ENCODE measurements around the gene NAALADL2. TPM values are rescaled to one million over a fixed set of nuclear protein-coding genes. Genes with fewer than 3 reads are reported as not detected.

Gene NAALADL2
- polyA plus RNA-seq, 3 donors = not detected

- no peak for TF ChIP-seq CTCF (IDR thresholded peaks at IDR 0.05)
- Histone ChIP-seq H3K4me1 (ENCODE audit: control insufficient read depth in 1 of 2, insufficient read depth in 2 of 2, low read length in 2 of 2) (no peaks in the 10 kb centered on the region), H3K9me3 (replicated peaks in 1 of 2; ENCODE audit: control insufficient read depth in 1 of 2, insufficient read depth in 1 of 2, low read length in 2 of 2) (peaks cover 9 to 15% of the 10 kb centered on the region in 2 donors), H3K27ac (ENCODE audit: low read depth in 1 of 2, low read length in 2 of 2) (no peak overlapping the region), H4K20me1 (ENCODE audit: insufficient read depth, low read length) (no peaks in the 10 kb centered on the region), H3K9ac (ENCODE audit: insufficient read depth, low read length, poor library complexity, severe bottlenecking) (no peak overlapping the region), H3K27me3 (ENCODE audit: control insufficient read depth in 2 of 2, insufficient read depth in 2 of 2, low read length in 2 of 2) (no peaks in the 10 kb centered on the region), H3K4me3 (replicated peaks in 1 of 3; ENCODE audit: low read depth in 2 of 3, low read length in 3 of 3) (no peak overlapping the region), H2AFZ (ENCODE audit: insufficient read depth, low read depth, low read length, poor library complexity, severe bottlenecking) (no peak overlapping the region), H3K79me2 (ENCODE audit: insufficient read depth, low read length) (no peaks in the 10 kb centered on the region), H3K36me3 (replicated peaks in 1 of 2; ENCODE audit: control insufficient read depth in 1 of 2, insufficient read depth in 2 of 2, low read length in 2 of 2) (no peaks in the 10 kb centered on the region), H3K4me2 (replicated peaks; ENCODE audit: extremely low read depth, low read length, poor library complexity, severe bottlenecking) (no peak overlapping the region)
- DNase-seq = no peak
- no peak overlapping the region for H3K4me3 Mint-ChIP-seq
- H3K27me3 Mint-ChIP-seq (ENCODE audit: low read depth in 3 of 3) = no peaks in the 10 kb centered on the region
- H3K9me3 Mint-ChIP-seq = peaks cover 3 to 14% (median 7%) of the 10 kb centered on the region in 7 donors
- no peak overlapping the region for H3K27ac Mint-ChIP-seq
- intact Hi-C loops (cut with micrococcal nuclease) = no loop called here
- no peaks in the 10 kb centered on the region for H3K36me3 Mint-ChIP-seq
- H3K4me1 Mint-ChIP-seq = no peaks in the 10 kb centered on the region
- WGBS (ENCODE audit: insufficient coverage) = no CpG with 5 or more reads among the region's 3 CpGs
These were observed 333.4 kb downstream of the NAALADL2 start for GRCh38 chr3:175192536-175192935.

- Histone ChIP-seq H3K4me1 (ENCODE audit: control insufficient read depth in 1 of 2, insufficient read depth in 2 of 2, low read length in 2 of 2) (no peaks in the 10 kb centered on the region), H3K4me3 (replicated peaks in 1 of 3; ENCODE audit: low read depth in 2 of 3, low read length in 3 of 3) (no peak overlapping the region), H3K79me2 (ENCODE audit: insufficient read depth, low read length) (no peaks in the 10 kb centered on the region), H2AFZ (ENCODE audit: insufficient read depth, low read depth, low read length, poor library complexity, severe bottlenecking) (no peak overlapping the region), H3K27ac (ENCODE audit: low read depth in 1 of 2, low read length in 2 of 2) (no peak overlapping the region), H3K27me3 (ENCODE audit: control insufficient read depth in 2 of 2, insufficient read depth in 2 of 2, low read length in 2 of 2) (no peaks in the 10 kb centered on the region), H3K9me3 (replicated peaks in 1 of 2; ENCODE audit: control insufficient read depth in 1 of 2, insufficient read depth in 1 of 2, low read length in 2 of 2) (peaks cover 0 to 2% of the 10 kb centered on the region in 2 donors), H3K9ac (ENCODE audit: insufficient read depth, low read length, poor library complexity, severe bottlenecking) (no peak overlapping the region), H3K4me2 (replicated peaks; ENCODE audit: extremely low read depth, low read length, poor library complexity, severe bottlenecking) (no peak overlapping the region), H4K20me1 (ENCODE audit: insufficient read depth, low read length) (no peaks in the 10 kb centered on the region), H3K36me3 (replicated peaks in 1 of 2; ENCODE audit: control insufficient read depth in 1 of 2, insufficient read depth in 2 of 2, low read length in 2 of 2) (no peaks in the 10 kb centered on the region)
- intact Hi-C loops (cut with micrococcal nuclease) = no loop called here
- Mint-ChIP-seq H3K4me3 (no peak overlapping the region), H3K36me3 (no peaks in the 10 kb centered on the region), H3K9me3 (peaks cover 0 to 14% (median 2%) of the 10 kb centered on the region in 7 donors), H3K4me1 (no peaks in the 10 kb centered on the region), H3K27me3 (ENCODE audit: low read depth in 3 of 3) (no peaks in the 10 kb centered on the region), H3K27ac (no peak overlapping the region)
- TF ChIP-seq CTCF (IDR thresholded peaks at IDR 0.05) = no peak
- DNase-seq = no peak
- WGBS (ENCODE audit: insufficient coverage) = no CpG with 5 or more reads among the region's 4 CpGs
These were observed 334.8 kb downstream of the NAALADL2 start for GRCh38 chr3:175193815-175194518.

All from CD14-positive monocyte (primary cell).